GM15510 (cell line): ENCODE measurements around the gene DESI2.

Source experiments
- POLR2A ChIP-seq: IDR thresholded peaks from 3 replicates; pipeline ENCODE4 v1.6.1; 2011; ENCODE audit warnings: borderline replicate concordance; ENCODE audit not compliant: insufficient read length; ENCODE audit errors: extremely low read depth

The DESI2 gene

DNA sequence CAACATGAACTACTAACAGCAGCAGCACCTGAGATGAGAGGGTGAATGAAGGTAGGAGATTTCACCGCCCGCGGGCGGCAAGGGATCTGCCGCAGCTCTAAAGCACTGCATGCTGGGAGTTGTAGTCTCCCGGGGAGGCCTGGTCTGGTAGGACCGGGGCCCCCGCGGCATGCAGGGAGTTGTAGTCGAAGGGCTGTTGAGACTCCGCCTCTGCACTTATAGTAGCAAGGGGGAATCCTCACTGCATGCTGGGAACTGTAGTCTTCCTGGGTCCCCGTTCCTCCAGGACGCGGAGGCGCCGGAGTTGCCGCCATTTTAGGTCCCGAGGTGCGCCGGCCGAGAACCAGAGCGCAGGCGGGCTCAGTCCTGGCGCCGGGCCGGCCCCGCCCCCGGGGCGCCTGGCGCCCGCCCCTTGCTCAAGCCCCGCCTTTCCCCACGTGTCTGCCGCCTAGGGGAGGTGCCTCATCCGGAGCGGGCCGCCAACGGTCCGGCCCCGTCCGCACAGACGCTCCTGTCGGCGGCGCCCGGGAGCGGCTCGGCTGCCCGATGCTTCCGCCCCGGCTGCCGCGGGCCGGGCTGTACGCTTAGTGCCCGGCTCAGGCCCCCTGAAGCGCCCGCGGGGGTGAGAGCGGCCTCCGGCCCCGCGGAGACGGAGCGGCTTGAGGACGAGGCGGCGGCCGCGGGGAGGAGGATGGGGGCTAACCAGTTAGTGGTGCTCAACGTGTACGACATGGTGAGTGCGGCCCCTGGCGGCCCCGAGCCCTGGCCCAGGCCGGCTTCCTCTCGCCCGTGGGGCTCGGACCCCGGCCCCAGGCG, at the start of gene DESI2:
TSS of gene DESI2 (plus strand) at position 504 of the 816 bp plus-strand sequence. CDS start at position 692, 188 bp downstream.
- TF ChIP-seq POLR2A, result peak; percentile 99

DNA sequence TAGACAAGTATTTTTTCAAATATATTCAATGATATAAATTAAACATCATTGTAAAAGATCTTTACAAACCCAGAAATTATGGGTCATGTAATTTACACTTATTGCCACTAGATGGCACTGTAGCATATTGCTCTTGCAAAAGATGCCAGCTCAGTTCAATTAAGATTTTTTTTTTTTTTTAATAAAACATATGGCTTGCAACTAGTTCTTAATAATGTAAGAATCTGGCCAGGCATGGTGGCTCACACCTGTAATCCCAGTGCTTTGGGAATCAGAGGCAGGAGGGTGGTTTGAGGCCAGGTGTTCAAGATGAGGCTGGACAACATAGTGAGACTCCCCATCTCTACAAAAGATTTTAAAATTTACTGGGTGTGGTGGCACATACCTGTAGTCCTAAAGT, 49.4 kb upstream of the DESI2 start:
- no peak for TF ChIP-seq POLR2A

DNA sequence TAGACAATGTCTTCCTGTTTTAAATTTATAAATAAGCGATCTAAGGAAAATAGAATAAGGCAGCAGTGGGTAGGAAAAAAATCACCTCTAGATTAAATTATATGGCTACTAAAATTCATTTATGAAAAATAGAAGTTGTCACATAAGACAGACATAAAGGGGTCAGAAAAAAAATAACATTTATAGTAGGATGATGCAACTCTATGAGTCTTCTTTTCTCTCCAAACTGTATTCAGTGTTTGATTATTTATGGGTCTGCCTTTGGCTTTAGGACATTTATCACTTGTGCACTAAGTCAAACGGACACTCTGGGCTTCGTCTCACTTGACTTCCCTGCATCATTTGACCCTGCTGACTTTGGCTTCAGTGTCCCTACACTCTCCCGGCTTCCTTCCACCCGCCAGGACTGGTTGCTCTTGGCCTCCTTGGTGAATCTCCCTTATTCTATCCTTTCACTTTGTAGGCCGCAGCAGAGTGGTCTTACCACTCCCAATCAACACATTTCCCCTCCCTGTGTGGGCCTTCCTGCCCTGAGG, 47.0 kb upstream of the DESI2 start:
- no peak for TF ChIP-seq POLR2A

DNA sequence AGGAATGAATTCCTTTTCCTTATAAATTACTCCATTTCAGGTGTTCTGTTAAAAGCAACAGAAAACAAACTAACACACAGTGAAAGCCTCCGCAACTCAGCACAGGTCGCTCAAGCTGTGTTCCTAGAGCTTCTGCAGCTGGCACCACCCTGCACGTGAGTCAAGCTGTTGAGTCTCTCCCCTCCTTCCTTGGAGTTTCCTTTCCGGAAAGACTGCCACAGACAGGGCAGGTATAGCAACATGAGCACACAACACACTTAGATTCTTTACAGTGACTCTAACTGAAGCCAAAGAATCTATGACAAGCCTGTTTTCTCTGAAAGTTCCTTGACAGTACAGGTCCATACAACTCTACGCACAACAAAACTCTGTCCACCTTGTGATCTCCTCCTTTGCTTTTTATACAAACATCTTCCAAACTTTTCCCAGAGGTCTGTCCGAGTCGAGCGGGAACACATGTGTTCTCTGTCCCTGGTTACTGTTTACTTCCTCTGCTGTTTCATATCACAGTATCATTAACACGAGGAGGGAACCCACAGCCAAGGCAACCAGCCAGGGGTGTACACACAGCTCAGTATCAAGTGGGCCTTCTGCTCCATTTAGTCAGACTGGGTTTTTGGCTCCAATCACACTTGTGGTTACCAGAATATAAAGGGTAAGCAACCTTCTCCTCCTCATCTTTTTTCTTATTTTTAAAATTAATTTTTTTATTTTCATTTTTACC, 38.7 kb upstream of the DESI2 start:
- TF ChIP-seq POLR2A, result no peak

DNA sequence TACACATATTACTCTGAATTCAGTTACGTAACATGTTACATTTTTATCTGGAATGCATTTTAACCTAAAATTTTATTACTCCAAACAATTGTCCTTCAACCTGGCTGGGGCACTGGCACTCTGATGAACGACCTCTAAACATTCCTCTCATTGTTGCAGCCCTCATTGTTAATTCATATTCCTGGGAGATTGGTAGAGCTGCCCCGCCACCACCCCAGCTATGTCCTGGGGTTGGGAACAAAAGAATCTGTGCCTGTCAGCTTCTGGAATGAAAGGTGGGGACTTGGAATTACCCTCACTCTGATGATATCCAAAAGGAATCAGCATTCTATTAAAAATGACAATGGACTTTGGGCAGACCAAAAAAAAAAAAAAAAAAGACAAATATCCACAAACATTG, 38.0 kb upstream of the DESI2 start:
- TF ChIP-seq POLR2A, result no peak

DNA sequence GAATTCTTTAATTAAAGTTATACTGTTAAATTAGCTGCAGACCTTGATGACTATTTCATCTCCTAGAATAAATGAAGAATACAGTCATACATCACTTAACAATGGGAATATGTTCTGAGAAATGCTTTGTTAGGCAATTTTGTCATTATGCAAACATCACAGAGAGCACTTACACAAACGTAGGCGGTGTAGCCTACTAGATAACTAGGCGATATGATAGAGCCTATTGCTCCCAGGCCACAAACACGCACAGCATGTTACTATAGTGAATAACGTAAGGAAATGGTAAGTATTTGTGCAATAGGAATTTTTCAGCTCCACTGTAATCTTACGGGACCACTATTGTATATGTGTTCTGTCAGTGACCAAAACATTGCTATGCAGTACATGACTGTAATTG, 37.6 kb upstream of the DESI2 start:
- TF ChIP-seq POLR2A, result no peak

DNA sequence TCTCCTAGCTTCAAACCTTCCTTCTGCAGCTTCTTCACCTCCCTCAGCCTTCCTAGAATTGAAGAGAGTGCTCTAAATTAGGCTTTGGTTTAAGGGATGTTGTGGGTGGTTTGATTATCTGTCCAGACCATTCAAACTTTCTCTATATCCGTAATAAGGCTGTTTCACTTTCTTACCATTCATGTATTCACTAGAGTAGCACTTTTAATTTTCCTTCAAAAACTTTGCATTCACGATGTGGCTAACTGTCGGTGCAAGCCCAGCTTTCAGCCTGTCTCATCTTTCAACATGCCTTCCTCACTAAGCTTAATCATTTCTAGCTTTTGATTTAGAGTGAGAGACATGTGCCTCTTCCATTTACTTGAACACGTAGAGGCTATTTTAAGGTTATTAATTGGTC, 26.2 kb upstream of the DESI2 start:
- TF ChIP-seq POLR2A, result no peak

DNA sequence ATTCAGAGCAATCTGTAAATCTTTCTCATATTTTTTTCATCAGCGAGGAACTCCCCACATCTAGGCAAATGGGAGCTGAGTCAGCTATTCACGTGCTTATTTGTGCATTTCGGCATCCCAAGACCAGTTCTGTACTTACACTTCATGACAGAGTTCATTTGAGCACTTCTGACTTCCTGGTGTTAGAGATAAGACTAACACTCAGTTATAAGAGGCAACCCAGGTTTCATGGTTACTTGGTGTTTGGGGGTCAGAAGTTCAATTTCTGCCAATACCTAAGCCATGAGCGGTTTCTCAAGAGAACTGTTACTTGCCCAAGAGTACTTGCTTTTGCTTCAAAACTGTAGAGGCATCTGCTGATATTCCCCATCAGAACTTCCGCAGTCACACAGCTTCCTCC, 24.1 kb upstream of the DESI2 start:
- no peak for TF ChIP-seq POLR2A

DNA sequence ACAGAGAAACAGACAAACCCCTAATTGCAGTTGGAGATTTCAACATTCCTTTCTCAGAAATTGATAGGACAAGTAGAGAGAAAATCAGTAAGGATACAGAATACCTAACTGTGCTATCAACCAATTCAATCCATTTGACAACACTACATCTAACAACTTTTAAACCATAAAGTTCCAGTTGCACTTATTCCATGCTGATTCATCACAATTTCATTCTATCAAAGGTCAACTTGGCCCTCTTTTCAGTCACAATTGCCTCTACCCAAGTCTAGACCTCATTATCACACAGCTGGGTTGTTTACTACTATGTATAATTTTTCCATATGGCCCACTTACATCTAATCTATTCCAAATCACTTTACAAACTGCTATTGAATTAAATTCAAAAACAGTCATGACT, 19.8 kb upstream of the DESI2 start:
- TF ChIP-seq POLR2A, result no peak

DNA sequence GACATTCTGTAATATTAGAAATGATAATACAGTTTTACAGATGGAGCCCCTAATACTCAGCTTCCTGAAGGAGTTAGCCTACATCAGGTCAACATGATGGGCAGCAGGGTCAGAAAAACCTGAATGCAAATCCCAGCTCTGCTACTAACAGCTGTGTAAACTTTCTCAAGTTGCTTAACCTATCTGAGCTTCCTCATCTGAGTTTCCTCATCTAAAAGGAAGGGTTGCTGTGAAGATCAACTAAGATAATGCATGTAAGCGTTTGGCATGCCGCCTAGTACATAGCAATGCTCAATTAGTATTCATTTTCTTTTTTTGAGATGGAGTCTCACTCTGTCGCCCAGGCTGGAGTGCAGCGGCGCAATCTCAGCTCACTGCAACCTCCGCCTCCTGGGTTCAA, 18.4 kb upstream of the DESI2 start:
- TF ChIP-seq POLR2A, result no peak

DNA sequence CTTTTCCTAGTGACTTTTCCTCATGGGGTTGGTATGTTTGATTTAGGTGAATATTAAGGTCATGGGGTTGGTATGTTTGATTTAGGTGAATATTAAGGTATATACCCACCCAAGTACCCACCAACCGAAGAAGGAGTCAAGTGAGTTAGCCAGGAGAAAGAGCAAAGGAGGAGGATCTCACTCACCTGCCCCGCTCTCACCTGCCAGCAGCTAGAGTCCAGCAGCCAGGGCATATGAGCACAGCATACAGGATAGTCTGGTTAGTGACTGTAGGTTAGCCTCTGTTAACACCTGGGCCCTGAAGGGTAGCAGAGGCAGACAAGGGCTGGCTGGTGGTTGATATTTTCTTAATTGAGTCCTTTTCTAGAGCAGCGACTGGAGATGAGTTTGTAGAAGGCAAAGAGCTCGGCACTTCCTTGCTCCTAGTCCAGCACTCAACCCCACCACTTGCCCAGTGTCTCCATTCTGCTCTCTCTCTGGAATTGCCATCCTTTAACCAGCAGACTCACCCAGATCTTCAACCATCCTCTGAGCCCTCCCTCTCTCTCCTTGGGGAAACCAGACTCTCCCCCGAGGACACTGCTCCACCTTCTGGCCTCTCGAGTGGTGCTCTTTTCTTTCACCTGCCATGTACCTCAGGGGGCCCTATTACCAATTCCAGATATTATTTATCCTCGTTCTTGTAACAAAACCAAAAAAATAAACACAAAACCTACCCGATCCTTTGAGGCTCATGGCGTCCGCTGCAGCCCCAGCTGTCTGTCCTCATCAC, 16.3 kb upstream of the DESI2 start:
- TF ChIP-seq POLR2A, result no peak

DNA sequence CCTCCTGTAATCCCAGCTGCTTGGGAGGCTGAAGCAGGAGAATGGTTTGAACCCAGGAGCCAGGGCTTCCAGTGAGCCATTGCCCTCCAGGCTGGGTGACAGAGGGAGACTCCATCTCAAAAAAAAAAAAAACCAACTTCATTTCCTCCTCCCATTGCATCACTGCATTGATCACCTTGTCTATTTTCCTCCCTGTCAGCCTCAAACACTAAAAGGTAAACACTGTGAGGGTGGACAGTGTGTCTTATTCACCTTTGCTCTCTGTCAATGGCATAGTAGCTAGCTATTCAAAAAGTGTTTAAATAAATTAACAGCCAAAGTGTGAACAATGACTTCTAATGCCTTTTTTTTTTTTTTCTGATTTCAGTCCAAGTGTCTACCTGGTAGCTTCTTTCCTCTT, 13.4 kb upstream of the DESI2 start:
- no peak for TF ChIP-seq POLR2A

DNA sequence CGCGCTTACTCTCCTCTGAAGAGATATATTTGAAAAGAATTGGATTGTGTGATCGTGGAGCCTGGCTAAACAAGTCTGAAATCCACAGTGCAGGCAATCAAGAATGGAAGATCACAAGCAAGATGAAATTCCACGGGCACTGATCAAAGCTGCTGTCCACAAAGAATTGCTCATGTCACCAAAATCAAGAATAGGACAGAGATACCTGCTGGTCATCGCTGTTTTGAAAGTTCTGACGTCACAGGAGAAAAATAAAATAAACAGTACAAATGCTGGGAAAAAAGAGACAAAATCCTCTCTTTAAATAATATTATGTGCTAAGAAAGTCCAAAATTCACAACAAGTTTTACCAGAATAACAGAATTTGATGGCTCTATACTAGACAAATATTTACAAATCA, 12.0 kb upstream of the DESI2 start:
- TF ChIP-seq POLR2A, result no peak

DNA sequence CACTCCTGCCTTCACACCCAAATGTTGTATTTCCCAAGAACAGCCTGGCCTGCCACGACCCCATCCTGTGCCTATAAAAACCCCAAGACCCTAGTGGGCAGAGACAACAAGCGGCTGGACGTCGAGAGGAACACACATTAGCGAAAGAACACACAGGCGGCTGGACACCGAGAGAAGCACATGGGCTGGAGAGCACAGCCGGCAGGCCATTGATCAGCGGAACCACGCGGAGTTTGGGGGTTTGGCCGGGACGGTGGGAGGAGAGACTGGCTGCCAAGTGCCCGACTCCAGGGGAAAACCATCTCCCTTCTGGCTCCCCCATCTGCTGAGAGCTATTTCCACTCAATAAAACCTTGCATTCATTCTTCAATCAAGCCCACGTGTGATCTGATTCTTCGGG, 10.4 kb upstream of the DESI2 start:
- no peak for TF ChIP-seq POLR2A

DNA sequence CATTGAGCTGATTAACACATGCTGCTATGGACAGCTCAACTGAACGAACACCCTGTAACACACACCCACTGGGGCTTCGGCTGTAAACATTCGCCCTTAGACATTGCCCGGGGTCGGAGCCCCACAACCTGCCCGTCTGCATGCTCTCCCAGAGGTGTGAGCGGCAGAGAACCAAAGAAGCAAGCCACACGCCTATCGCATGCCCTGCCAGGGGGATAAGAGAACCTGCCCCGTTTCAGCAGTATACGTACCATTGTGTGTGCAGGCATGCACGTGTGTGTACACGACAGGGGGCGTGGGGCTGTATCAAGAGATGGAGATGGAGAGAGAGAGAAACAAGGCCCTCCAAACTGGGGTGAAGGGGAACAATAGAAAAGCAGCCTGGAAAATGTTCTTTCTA, 9.9 kb upstream of the DESI2 start:
- TF ChIP-seq POLR2A, result no peak
